ENCODE results near the gene KCNMA1.

DNA sequence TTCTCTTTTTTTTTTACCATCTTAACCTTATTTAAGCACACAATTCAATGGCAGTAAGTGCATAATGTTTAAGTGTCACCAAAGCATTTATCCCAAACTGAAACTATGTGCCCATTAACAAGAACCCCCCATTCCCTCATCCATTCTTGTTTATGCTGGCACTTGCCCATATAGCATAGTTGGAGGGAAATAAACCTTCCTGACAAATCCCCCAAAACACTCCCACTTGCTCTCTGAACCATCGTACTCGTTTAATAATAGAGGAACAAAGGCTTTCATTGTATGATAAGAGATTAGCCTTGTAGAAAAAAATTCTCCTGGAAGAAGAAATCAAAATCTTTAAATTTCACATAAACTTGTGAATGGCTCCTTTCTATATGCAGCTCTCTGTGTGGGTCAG, 26.4 kb upstream of the KCNMA1 start:
- TF ChIP-seq, protein P1, sequence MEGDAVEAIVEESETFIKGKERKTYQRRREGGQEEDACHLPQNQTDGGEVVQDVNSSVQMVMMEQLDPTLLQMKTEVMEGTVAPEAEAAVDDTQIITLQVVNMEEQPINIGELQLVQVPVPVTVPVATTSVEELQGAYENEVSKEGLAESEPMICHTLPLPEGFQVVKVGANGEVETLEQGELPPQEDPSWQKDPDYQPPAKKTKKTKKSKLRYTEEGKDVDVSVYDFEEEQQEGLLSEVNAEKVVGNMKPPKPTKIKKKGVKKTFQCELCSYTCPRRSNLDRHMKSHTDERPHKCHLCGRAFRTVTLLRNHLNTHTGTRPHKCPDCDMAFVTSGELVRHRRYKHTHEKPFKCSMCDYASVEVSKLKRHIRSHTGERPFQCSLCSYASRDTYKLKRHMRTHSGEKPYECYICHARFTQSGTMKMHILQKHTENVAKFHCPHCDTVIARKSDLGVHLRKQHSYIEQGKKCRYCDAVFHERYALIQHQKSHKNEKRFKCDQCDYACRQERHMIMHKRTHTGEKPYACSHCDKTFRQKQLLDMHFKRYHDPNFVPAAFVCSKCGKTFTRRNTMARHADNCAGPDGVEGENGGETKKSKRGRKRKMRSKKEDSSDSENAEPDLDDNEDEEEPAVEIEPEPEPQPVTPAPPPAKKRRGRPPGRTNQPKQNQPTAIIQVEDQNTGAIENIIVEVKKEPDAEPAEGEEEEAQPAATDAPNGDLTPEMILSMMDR (IDR thresholded peaks at IDR 0.05) = no peak
- TF ChIP-seq EZH2 (IDR thresholded peaks at IDR 0.05; ENCODE audit: borderline replicate concordance, insufficient read depth, low read depth, low read length, poor library complexity, severe bottlenecking) = no peak

Measured in B cell (primary cell).